ENCODE data around the gene SRCAP. TPM values are rescaled to one million over a fixed set of nuclear protein-coding genes. Genes with fewer than 3 reads are reported as not detected.

Gene SRCAP
- total RNA-seq (2014; rRNA removed; shearing (Covaris generic)), result 7.4 and 12.1 TPM in 2 replicates

GRCh38 chr16:30698816-30699614 lies at the start of gene SRCAP:
TSS of gene SRCAP (plus strand) at chr16:30699171. CDS start at chr16:30700825, 1,654 bp downstream.
- peak; percentile 98 for DNase-seq
- Histone ChIP-seq H3K4me3 (ENCODE audit: insufficient read depth, low read depth, low read length) (peak within 1 kb of the TSS; percentile 98), H3K27me3 (ENCODE audit: control insufficient read depth, insufficient read depth, low read length) (peaks cover 29% of the 10 kb centered on the region), H3K36me3 (replicated peaks; ENCODE audit: control insufficient read depth, insufficient read depth, low read length) (peaks cover 12% of the 10 kb centered on the region)

- no peak for DNase-seq
- Histone ChIP-seq H3K4me3 (ENCODE audit: insufficient read depth, low read depth, low read length) (peak overlapping the region; percentile 30; the same call in 1 of the 2 replicates), H3K36me3 (replicated peaks; ENCODE audit: control insufficient read depth, insufficient read depth, low read length) (no peaks in the 10 kb centered on the region), H3K27me3 (ENCODE audit: control insufficient read depth, insufficient read depth, low read length) (peaks cover 11% of the 10 kb centered on the region)
These were observed 49.1 kb upstream of the SRCAP start for GRCh38 chr16:30649725-30650368.

- DNase-seq, result peak; percentile 98
- peaks cover 11% of the 10 kb centered on the region for H3K27me3 ChIP-seq (ENCODE audit: control insufficient read depth, insufficient read depth, low read length)
- H3K4me3 ChIP-seq (ENCODE audit: insufficient read depth, low read depth, low read length), result peak within 1 kb of the TSS; percentile 74
- H3K36me3 ChIP-seq (replicated peaks; ENCODE audit: control insufficient read depth, insufficient read depth, low read length), result no peaks in the 10 kb centered on the region; the same call in 1 of the 2 replicates
These were observed 48.4 kb upstream of the SRCAP start, which contains the start of gene PRR14 for GRCh38 chr16:30650369-30651123. TSS of gene PRR14 (plus strand) at chr16:30650960. CDS start at chr16:30651646, 686 bp downstream.

GRCh38 chr16:30651124-30652004 lies 47.6 kb upstream of the SRCAP start:
- Histone ChIP-seq H3K4me3 (ENCODE audit: insufficient read depth, low read depth, low read length) (peak overlapping the region; percentile 74), H3K27me3 (ENCODE audit: control insufficient read depth, insufficient read depth, low read length) (peaks cover 11% of the 10 kb centered on the region), H3K36me3 (replicated peaks; ENCODE audit: control insufficient read depth, insufficient read depth, low read length) (no peaks in the 10 kb centered on the region; the same call in 1 of the 2 replicates)
- DNase-seq, result peak; percentile 94

GRCh38 chr16:30652005-30652296 lies 47.0 kb upstream of the SRCAP start:
- no peak for DNase-seq
- Histone ChIP-seq H3K4me3 (ENCODE audit: insufficient read depth, low read depth, low read length) (peak overlapping the region; percentile 74), H3K27me3 (ENCODE audit: control insufficient read depth, insufficient read depth, low read length) (peaks cover 11% of the 10 kb centered on the region), H3K36me3 (replicated peaks; ENCODE audit: control insufficient read depth, insufficient read depth, low read length) (no peaks in the 10 kb centered on the region; the same call in 1 of the 2 replicates)

- peak; percentile 41 for DNase-seq
- H3K4me3 ChIP-seq (ENCODE audit: insufficient read depth, low read depth, low read length), result no peak overlapping the region
- H3K27me3 ChIP-seq (ENCODE audit: control insufficient read depth, insufficient read depth, low read length), result peaks cover 13% of the 10 kb centered on the region
- H3K36me3 ChIP-seq (replicated peaks; ENCODE audit: control insufficient read depth, insufficient read depth, low read length), result no peaks in the 10 kb centered on the region; the same call in 1 of the 2 replicates
These were observed 46.3 kb upstream of the SRCAP start for GRCh38 chr16:30652718-30653117.

GRCh38 chr16:30654856-30655255 lies 44.1 kb upstream of the SRCAP start:
- peak; percentile 28 for DNase-seq

GRCh38 chr16:30655815-30656347 lies 43.1 kb upstream of the SRCAP start:
- H3K27me3 ChIP-seq (ENCODE audit: control insufficient read depth, insufficient read depth, low read length), result peaks cover 24% of the 10 kb centered on the region
- peak; percentile 8 for DNase-seq
- no peak overlapping the region for H3K4me3 ChIP-seq (ENCODE audit: insufficient read depth, low read depth, low read length)
- H3K36me3 ChIP-seq (replicated peaks; ENCODE audit: control insufficient read depth, insufficient read depth, low read length), result no peaks in the 10 kb centered on the region; the same call in 1 of the 2 replicates

More at GRCh38 chr16:30654856-30655255, 44.1 kb upstream of the SRCAP start:
- Histone ChIP-seq H3K36me3 (replicated peaks; ENCODE audit: control insufficient read depth, insufficient read depth, low read length) (no peaks in the 10 kb centered on the region; the same call in 1 of the 2 replicates), H3K27me3 (ENCODE audit: control insufficient read depth, insufficient read depth, low read length) (peaks cover 15% of the 10 kb centered on the region), H3K4me3 (ENCODE audit: insufficient read depth, low read depth, low read length) (no peak overlapping the region)

- Histone ChIP-seq H3K27me3 (ENCODE audit: control insufficient read depth, insufficient read depth, low read length) (peaks cover 28% of the 10 kb centered on the region), H3K4me3 (ENCODE audit: insufficient read depth, low read depth, low read length) (no peak overlapping the region), H3K36me3 (replicated peaks; ENCODE audit: control insufficient read depth, insufficient read depth, low read length) (no peaks in the 10 kb centered on the region; the same call in 1 of the 2 replicates)
- DNase-seq, result no peak
These were observed 42.6 kb upstream of the SRCAP start for GRCh38 chr16:30656388-30656787.

- H3K36me3 ChIP-seq (replicated peaks; ENCODE audit: control insufficient read depth, insufficient read depth, low read length), result no peaks in the 10 kb centered on the region; the same call in none of the 2 replicates
- H3K4me3 ChIP-seq (ENCODE audit: insufficient read depth, low read depth, low read length), result peak overlapping the region; percentile 55
These were observed 41.8 kb upstream of the SRCAP start for GRCh38 chr16:30656974-30657865.

GRCh38 chr16:30657866-30658730 lies 40.9 kb upstream of the SRCAP start, which contains the start of gene FBRS:
TSS of gene FBRS (plus strand) at chr16:30658431. CDS start at chr16:30659519, 1,088 bp downstream.
- Histone ChIP-seq H3K4me3 (ENCODE audit: insufficient read depth, low read depth, low read length) (peak within 1 kb of the TSS; percentile 85), H3K36me3 (replicated peaks; ENCODE audit: control insufficient read depth, insufficient read depth, low read length) (peaks cover 4% of the 10 kb centered on the region), H3K27me3 (ENCODE audit: control insufficient read depth, insufficient read depth, low read length) (peaks cover 24% of the 10 kb centered on the region)
- DNase-seq, result peak; percentile 99

More at GRCh38 chr16:30656974-30657865, 41.8 kb upstream of the SRCAP start:
- H3K27me3 ChIP-seq (ENCODE audit: control insufficient read depth, insufficient read depth, low read length), result peaks cover 24% of the 10 kb centered on the region
- no peak for DNase-seq

Measured in H7 (cell line).